Right renal pelvis (tissue), 4 donors: ENCODE data around the gene FRS2. TPM values are rescaled to one million over a fixed set of nuclear protein-coding genes. Genes with fewer than 3 reads are reported as not detected.

Experiments used
- DNase-seq, 4 donors: peaks; one replicate each; pipeline ENCODE4 v3.0.0-alpha.2; 2013; ENCODE audit warnings: low read depth in 4 of 4, low spot score in 3 of 4, missing footprints in 1 of 4
- polyA plus RNA-seq, 4 donors: library from polyadenylated mRNA; unstranded; fragments of 120-200 nt; gene quantifications; one replicate each; pipeline ENCODE4 v1.2.1, GENCODE V29; 2013; ENCODE audit not compliant: insufficient read length in 4 of 4

FRS2 gene
- polyA plus RNA-seq, 4 donors: 39.4 to 55.5 (median 48.5) TPM

DNA sequence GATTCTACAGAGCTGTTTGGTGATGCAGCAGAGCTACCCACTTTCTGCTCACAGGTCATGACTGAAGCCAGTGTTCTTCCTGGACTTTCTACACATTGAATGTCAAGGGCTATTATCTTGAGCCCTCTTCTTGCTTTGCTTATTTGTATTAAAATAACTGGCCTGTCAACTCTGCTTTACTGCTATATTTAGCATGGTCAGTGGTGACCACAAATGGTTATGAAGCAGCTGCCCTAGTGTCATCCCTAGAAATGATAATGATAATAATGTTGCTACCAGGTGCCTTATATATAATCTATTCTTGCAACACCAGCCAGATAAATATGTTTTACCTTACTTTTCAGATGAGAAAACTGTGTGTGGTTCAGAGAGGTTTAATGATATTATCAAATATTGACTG lies 143.2 kb downstream of the FRS2 start:
- DNase-seq: no peak

DNA sequence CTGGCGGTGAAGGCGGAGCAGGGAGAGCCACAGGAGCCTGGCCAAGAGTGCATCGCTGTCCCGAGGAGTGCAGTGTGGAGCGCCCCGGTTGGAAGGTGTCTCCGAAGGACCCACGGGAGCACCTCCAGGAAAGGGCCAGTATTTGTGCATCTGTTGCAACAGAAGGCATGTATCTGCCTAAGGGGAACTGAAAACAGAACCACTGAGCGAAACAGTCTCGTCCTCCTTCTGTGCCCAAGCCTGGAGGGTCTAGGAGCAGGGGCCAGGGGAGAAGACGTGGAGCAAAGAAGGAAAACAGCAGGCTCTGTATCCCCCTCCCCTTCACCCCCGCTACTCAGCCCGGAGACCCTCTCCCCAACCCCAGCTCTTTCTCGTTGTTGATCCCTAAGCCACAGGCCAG lies 145.8 kb downstream of the FRS2 start:
- no peak for DNase-seq

DNA sequence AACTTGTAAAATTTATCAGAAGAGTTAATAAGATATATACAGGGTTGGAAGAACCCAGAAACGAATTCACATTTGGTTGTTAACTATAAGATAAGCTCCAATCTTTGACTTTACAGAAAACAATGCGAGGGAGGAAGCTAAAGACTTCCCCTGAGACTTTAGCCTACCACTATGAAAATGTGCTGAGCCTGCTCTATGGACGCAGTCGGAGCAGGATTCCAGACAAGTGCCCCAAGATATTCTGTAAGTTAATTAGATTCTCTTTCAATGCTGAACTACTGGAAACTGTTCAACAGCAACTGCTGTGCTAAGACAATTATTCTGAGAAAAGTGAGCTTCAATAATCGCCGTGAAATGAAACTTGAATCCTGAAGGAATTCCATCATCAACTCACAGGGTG lies 148.9 kb downstream of the FRS2 start:
- no peak for DNase-seq

DNA sequence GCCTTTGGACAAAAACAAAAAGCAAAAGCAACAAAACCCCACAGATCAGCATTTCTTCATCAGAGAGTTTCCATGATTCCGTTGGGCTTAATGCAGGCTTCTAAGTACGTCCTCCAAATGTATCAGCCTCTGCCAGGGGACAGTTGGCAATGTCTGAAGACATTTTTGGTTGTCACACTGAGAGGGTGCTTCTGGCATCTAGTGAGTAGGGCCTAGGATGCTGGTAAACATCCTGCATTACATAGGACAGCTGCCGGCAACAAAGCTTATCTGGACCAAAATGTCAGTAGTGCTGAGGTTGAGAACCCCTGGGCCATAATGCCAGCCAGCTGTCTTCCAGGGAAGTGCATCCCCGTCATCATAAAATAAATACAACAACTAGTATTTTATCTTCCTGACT lies 149.9 kb downstream of the FRS2 start:
- DNase-seq: no peak

DNA sequence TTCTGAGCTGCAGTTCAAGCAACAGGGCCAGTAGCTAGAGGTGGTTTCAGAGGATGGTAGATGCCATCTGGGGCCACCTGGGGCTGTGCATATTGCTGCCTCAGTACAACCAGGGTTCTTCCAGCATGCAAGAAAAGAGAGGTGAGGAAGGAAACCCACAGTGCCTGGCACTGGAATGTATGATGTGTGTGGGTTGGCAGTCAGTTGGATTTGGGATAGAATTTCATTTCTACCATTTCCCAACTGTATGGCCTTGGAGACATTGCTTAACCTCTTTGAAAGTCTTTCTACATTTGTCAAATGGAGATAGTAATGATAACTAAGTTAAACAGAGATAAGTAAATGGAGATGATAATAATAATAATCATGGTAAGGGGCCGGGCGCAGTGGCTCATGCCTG lies 150.7 kb downstream of the FRS2 start:
- DNase-seq: no peak

DNA sequence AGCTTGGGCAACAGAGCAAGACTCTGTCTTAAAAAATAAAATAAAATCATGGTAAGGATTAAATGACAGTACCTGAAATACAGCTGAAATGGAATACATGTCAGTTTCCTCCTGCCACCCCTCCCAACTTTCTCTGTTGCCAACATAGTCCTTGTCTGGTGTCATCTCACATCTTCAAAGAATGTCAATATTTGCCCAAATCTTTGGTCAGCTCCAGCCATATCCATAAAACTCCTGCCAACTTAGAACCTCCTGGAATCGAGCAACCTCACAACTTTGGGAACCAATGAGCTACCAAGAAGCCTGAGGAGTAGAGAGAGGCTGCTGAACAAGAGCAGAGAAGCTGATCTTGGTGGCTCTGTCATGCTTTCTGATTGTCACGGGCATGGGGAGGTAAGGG lies 151.4 kb downstream of the FRS2 start:
- no peak for DNase-seq

DNA sequence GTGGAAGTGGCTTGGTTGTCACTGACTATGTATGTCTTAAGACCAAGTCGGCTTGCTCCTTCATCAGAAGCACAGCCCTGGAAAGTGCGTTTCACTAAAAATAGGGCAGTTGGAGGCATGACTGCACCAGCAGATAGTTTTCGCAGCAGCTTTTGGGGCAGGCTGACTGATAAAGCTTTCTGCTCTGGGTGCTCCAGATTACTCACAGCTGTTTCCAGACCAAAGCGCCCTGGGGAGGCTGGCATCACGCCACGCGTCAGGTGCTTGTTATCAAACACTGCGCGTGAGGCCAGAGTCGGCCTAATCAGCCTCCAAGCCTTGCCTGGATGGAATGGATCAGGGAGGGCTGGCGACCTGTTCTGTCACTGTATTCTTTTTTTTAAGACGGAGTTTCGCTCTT lies 153.8 kb downstream of the FRS2 start:
- no peak for DNase-seq

DNA sequence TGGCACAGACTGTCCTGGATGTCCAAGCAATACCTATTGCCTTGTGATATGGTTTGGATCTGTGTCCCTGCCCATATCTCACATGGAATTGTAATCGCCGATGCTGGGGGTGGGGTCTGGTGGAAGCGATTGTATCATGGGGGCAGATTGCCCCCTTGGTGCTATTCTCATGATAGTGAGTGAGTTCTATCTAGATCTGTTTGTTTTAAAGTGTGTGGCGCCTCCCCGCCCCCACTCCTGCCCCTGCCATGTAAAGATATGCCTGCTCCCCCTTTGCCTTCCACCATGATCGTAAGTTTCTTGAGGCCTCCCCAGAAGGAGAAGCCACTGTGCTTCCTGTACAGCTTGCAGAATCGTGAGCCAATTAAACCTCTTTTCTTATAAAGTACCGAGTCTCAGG lies 157.3 kb downstream of the FRS2 start:
- DNase-seq: no peak

Other genes starting within 250 kb of the FRS2 start
- gene CPSF6, start 230.8 kb upstream of the FRS2 start, polyA plus RNA-seq: 100 to 1,000 TPM in 3 of 4 donors, 10 to 100 TPM in 1; 93.4 to 121 (median 110) TPM
- gene LYZ, start 122.0 kb upstream of the FRS2 start, polyA plus RNA-seq: 10 to 100 TPM; 19.9 to 26.6 (median 23.1) TPM
- 10 to 100 TPM; 28.2 to 37.8 (median 35.3) TPM for gene YEATS4, start 110.6 kb upstream of the FRS2 start, polyA plus RNA-seq
- 100 to 1,000 TPM; 236 to 256 (median 242) TPM for gene CCT2, start 115.1 kb downstream of the FRS2 start, polyA plus RNA-seq
- not detected for gene LRRC10, start 140.5 kb downstream of the FRS2 start, polyA plus RNA-seq
- under 1 TPM; 0.24 to 0.52 (median 0.45) TPM for gene BEST3, start 228.9 kb downstream of the FRS2 start, polyA plus RNA-seq